MCF 10A (cell line): Measurements from ENCODE around the gene LARP6. TPM values are rescaled to one million over a fixed set of nuclear protein-coding genes. Genes with fewer than 3 reads are reported as not detected.
A peak's percentile ranks its signal among the peaks of the same experiment; 100 is the strongest.

Experiments used
- BruUV-seq: library from RNA; stranded (reverse); fragments of 400-500 nt; replicated peaks from 2 replicates; lab custom pipeline; 2021; lab: Mats Ljungman, UMichigan
- CTCF ChIA-PET: fragments of 300-600 bp; sonication (Branson Sonifier 250); formaldehyde crosslinking; extraction: SDS; loops from one replicate; lab custom pipeline; 2021; ENCODE audit warnings: antibody characterized with exemption, inconsistent platforms; lab: Yijun Ruan, JAX
- POLR2A ChIA-PET: fragments of 300-600, 350-650 bp; sonication (Branson Sonifier 250); formaldehyde crosslinking; extraction: SDS; loops from one replicate; lab custom pipeline; 2020; ENCODE audit warnings: antibody characterized with exemption, inconsistent platforms; lab: Yijun Ruan, JAX
- DNase-seq: peaks from one replicate; pipeline ENCODE4 v3.0.0-alpha.2; 2018; ENCODE audit not compliant: unreplicated experiment
- H3K27ac Mint-ChIP-seq: one replicate; pipeline ENCODE4 v1.8.0; 2022; ENCODE audit warnings: mild to moderate bottlenecking, low read depth, mixed read lengths; ENCODE audit not compliant: unreplicated experiment
- H3K27me3 Mint-ChIP-seq: one replicate; pipeline ENCODE4 v1.8.0; 2022; ENCODE audit warnings: mixed read lengths; ENCODE audit not compliant: insufficient read depth, unreplicated experiment
- H3K36me3 Mint-ChIP-seq: one replicate; pipeline ENCODE4 v1.8.0; 2022; ENCODE audit warnings: mild to moderate bottlenecking, moderate library complexity, mixed read lengths; ENCODE audit not compliant: insufficient read depth, unreplicated experiment
- H3K4me1 Mint-ChIP-seq: one replicate; pipeline ENCODE4 v1.8.0; 2022; ENCODE audit warnings: mixed read lengths; ENCODE audit not compliant: insufficient read depth, unreplicated experiment
- H3K4me3 Mint-ChIP-seq: one replicate; pipeline ENCODE4 v1.8.0; 2022; ENCODE audit warnings: mild to moderate bottlenecking, moderate library complexity, mixed read lengths; ENCODE audit not compliant: unreplicated experiment
- H3K9me3 Mint-ChIP-seq: one replicate; pipeline ENCODE4 v1.8.0; 2022; ENCODE audit warnings: mixed read lengths; ENCODE audit not compliant: unreplicated experiment
- CTCF ChIP-seq: fragments of 200-600 bp; IDR thresholded peaks from one replicate; pipeline ENCODE4 v1.8.0; 2022; ENCODE audit warnings: antibody characterized with exemption, mild to moderate bottlenecking; ENCODE audit not compliant: unreplicated experiment
- intact Hi-C: fragments of 100-400 bp; cut with micrococcal nuclease; formaldehyde crosslinking; loops from 2 replicates; pipeline ENCODE4 v1.14.1; 2022
- total RNA-seq: library from RNA; stranded (reverse); gene quantifications from 2 replicates; pipeline ENCODE4 v1.2.3, GENCODE V29; 2022

Gene LARP6
- total RNA-seq, 1 experiment from 2014 or later: 67.3 TPM

- H3K36me3 Mint-ChIP-seq: no peaks in the 10 kb centered on the region
- H3K4me1 Mint-ChIP-seq: peaks cover 22% of the 10 kb centered on the region
- TF ChIP-seq CTCF: no peak
- no TSS peak for BruUV-seq
- no peak for DNase-seq
- H3K27me3 Mint-ChIP-seq: no peaks in the 10 kb centered on the region
- POLR2A ChIA-PET: interaction anchor here (2.2 kb wide), 1 partner anchor 30 kb away, joined by 9 read pairs; the partner anchor contains the start of gene UACA
- peaks cover 8% of the 10 kb centered on the region for H3K9me3 Mint-ChIP-seq
- H3K4me3 Mint-ChIP-seq: no peak overlapping the region
- H3K27ac Mint-ChIP-seq: no peak overlapping the region
- intact Hi-C loops: no loop called here
- CTCF ChIA-PET: interaction anchor here (1.1 to 1.9 kb wide), 2 partner anchors 9 to 18 kb away, joined by 5 read pairs; no protein-coding TSS in a partner anchor
Measured at GRCh38 chr15:70793694-70794093, 60.3 kb downstream of the LARP6 start.

- peak overlapping the region; percentile 10 for H3K27ac Mint-ChIP-seq
- peaks cover 28% of the 10 kb centered on the region for H3K4me1 Mint-ChIP-seq
- H3K36me3 Mint-ChIP-seq: no peaks in the 10 kb centered on the region
- peaks cover 8% of the 10 kb centered on the region for H3K9me3 Mint-ChIP-seq
- H3K27me3 Mint-ChIP-seq: no peaks in the 10 kb centered on the region
- ChIA-PET POLR2A (no interaction called here), CTCF (interaction anchor here (0.6 kb wide), 1 partner anchor 184 kb away, joined by 5 read pairs; no protein-coding TSS in a partner anchor)
- no peak for TF ChIP-seq CTCF
- no TSS peak for BruUV-seq
- intact Hi-C loops: no loop called here
- H3K4me3 Mint-ChIP-seq: no peak overlapping the region
- no peak for DNase-seq
Measured at GRCh38 chr15:70792171-70792573, 61.8 kb downstream of the LARP6 start.

GRCh38 chr15:70791259-70791658 is 62.7 kb downstream of the LARP6 start:
- intact Hi-C loops: no loop called here
- no peaks in the 10 kb centered on the region for H3K27me3 Mint-ChIP-seq
- CTCF ChIA-PET: no interaction called here

DNA sequence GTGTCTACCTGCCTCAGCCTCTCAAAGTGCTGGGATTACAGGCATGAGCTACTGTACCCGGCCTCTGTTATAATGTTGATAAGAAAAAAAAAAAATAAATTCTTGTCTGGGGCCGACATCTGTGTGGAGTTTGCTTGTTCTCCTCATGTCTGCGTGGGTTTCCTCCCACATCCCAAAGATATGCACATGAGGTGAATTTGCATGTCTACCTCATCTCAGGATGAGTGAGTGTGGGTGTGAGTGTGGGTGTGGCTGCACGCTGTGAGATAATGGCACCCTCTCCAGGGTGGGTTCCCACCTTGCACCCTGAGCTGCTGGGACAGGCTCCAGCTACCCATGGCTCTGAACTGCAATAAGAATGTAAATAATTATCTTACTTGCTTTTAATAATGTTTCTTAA is 64.7 kb downstream of the LARP6 start:
- ChIA-PET CTCF (interaction anchor here (0.5 to 1.1 kb wide), 2 partner anchors 11 to 22 kb away, joined by 3 to 4 read pairs; no protein-coding TSS in a partner anchor), POLR2A (no interaction called here)
- H3K36me3 Mint-ChIP-seq: no peaks in the 10 kb centered on the region
- no peaks in the 10 kb centered on the region for H3K27me3 Mint-ChIP-seq
- no TSS peak for BruUV-seq
- TF ChIP-seq CTCF: no peak
- H3K4me1 Mint-ChIP-seq: peaks cover 18% of the 10 kb centered on the region
- no peak for DNase-seq
- no peak overlapping the region for H3K27ac Mint-ChIP-seq
- no peak overlapping the region for H3K4me3 Mint-ChIP-seq
- intact Hi-C loops: no loop called here
- peaks cover 8% of the 10 kb centered on the region for H3K9me3 Mint-ChIP-seq

More at GRCh38 chr15:70791259-70791658, 62.7 kb downstream of the LARP6 start:
- Mint-ChIP-seq H3K9me3 (peaks cover 8% of the 10 kb centered on the region), H3K36me3 (no peaks in the 10 kb centered on the region), H3K4me3 (no peak overlapping the region), H3K27ac (no peak overlapping the region), H3K4me1 (peaks cover 28% of the 10 kb centered on the region)
- BruUV-seq: no TSS peak
- no peak for TF ChIP-seq CTCF
- POLR2A ChIA-PET: interaction anchor here (1.5 kb wide), 1 partner anchor 28 kb away, joined by 4 read pairs; the partner anchor contains the start of gene UACA
- no peak for DNase-seq
